ENCODE results near the gene KCNK6. TPM values are rescaled to one million over a fixed set of nuclear protein-coding genes. Genes with fewer than 3 reads are reported as not detected.
A peak's percentile ranks its signal among the peaks of the same experiment; 100 is the strongest.

Gene KCNK6
- total RNA-seq, result 19.0 and 27.8 TPM in 2 replicates

- peak; percentile 8 for TF ChIP-seq CTCF (IDR thresholded peaks at IDR 0.05; ENCODE audit: insufficient read depth, low read length, severe bottlenecking)
- peaks cover 4% of the 10 kb centered on the region for H3K36me3 ChIP-seq (ENCODE audit: control insufficient read depth, insufficient read depth, low read length)
- H3K27me3 ChIP-seq (ENCODE audit: control insufficient read depth, insufficient read depth, low read length), result no peaks in the 10 kb centered on the region
- FAIRE-seq, result no peak
- peak; percentile 48 for DNase-seq (ENCODE audit: low read depth)
- H3K4me3 ChIP-seq (ENCODE audit: low read depth, low read length), result peak within 1 kb of the TSS; percentile 71
These were observed at the start of gene KCNK6 for GRCh38 chr19:38319421-38320258. KCNK6 (plus strand) TSS chr19:38319845; CDS start chr19:38319951, 106 bp downstream.

- DNase-seq (ENCODE audit: low read depth) (no peak), FAIRE-seq (peak; percentile 18)
- no peaks in the 10 kb centered on the region for H3K27me3 ChIP-seq (ENCODE audit: control insufficient read depth, insufficient read depth, low read length)
- H3K4me3 ChIP-seq (ENCODE audit: low read depth, low read length), result no peak overlapping the region
- TF ChIP-seq CTCF (IDR thresholded peaks at IDR 0.05; ENCODE audit: insufficient read depth, low read length, severe bottlenecking), result no peak
- H3K36me3 ChIP-seq (ENCODE audit: control insufficient read depth, insufficient read depth, low read length), result peaks cover 9% of the 10 kb centered on the region
These were observed 49.0 kb upstream of the KCNK6 start for GRCh38 chr19:38270587-38271167.

GRCh38 chr19:38273499-38273898 lies 46.1 kb upstream of the KCNK6 start:
- DNase-seq (ENCODE audit: low read depth) (no peak), FAIRE-seq (no peak)
- H3K36me3 ChIP-seq (ENCODE audit: control insufficient read depth, insufficient read depth, low read length), result peaks cover 11% of the 10 kb centered on the region
- no peak for TF ChIP-seq CTCF (IDR thresholded peaks at IDR 0.05; ENCODE audit: insufficient read depth, low read length, severe bottlenecking)
- H3K4me3 ChIP-seq (ENCODE audit: low read depth, low read length), result no peak overlapping the region
- H3K27me3 ChIP-seq (ENCODE audit: control insufficient read depth, insufficient read depth, low read length), result no peaks in the 10 kb centered on the region

GRCh38 chr19:38274739-38275138 lies 44.9 kb upstream of the KCNK6 start:
- no peak for FAIRE-seq
- no peak for TF ChIP-seq CTCF (IDR thresholded peaks at IDR 0.05; ENCODE audit: insufficient read depth, low read length, severe bottlenecking)
- H3K36me3 ChIP-seq (ENCODE audit: control insufficient read depth, insufficient read depth, low read length), result peaks cover 11% of the 10 kb centered on the region
- no peaks in the 10 kb centered on the region for H3K27me3 ChIP-seq (ENCODE audit: control insufficient read depth, insufficient read depth, low read length)
- no peak for DNase-seq (ENCODE audit: low read depth)
- no peak overlapping the region for H3K4me3 ChIP-seq (ENCODE audit: low read depth, low read length)

- FAIRE-seq (no peak), DNase-seq (ENCODE audit: low read depth) (no peak)
- TF ChIP-seq CTCF (IDR thresholded peaks at IDR 0.05; ENCODE audit: insufficient read depth, low read length, severe bottlenecking), result no peak
- peaks cover 13% of the 10 kb centered on the region for H3K36me3 ChIP-seq (ENCODE audit: control insufficient read depth, insufficient read depth, low read length)
- H3K4me3 ChIP-seq (ENCODE audit: low read depth, low read length), result no peak overlapping the region
- no peaks in the 10 kb centered on the region for H3K27me3 ChIP-seq (ENCODE audit: control insufficient read depth, insufficient read depth, low read length)
These were observed 42.6 kb upstream of the KCNK6 start for GRCh38 chr19:38276942-38277517.
